B cell (primary cell): Measurements from ENCODE around the gene RBM33. TPM values are rescaled to one million over a fixed set of nuclear protein-coding genes. Genes with fewer than 3 reads are reported as not detected.

Experiments
- ATAC-seq: fragments of 200-7000 bp; cut with Tn5 transposase; one replicate; pipeline ENCODE4 v1.10.0; 2021; ENCODE audit warnings: low read depth, mild to moderate bottlenecking, moderate number of reproducible peaks, moderate library complexity
- CTCF ChIA-PET: fragments of 350-600 bp; sonication (Branson Sonifier 250); formaldehyde crosslinking; loops from one replicate; lab custom pipeline; 2021; ENCODE audit warnings: antibody characterized with exemption, inconsistent platforms; lab: Charles Lee
- POLR2A ChIA-PET: fragments of 350-600 bp; sonication (Branson Sonifier 250); formaldehyde crosslinking; loops from one replicate; lab custom pipeline; 2021; ENCODE audit warnings: antibody characterized with exemption; lab: Charles Lee
- DNase-seq: peaks from one replicate; pipeline ENCODE4 v3.0.0; 2013
- H2AFZ ChIP-seq: 2 replicates; pipeline ENCODE4 v1.6.1; 2012; ENCODE audit warnings: mild to moderate bottlenecking, low read depth, low read length; ENCODE audit not compliant: insufficient read depth, poor library complexity, severe bottlenecking
- H3K27ac ChIP-seq, 2 donors: 1 replicate in 1 of 2; 2 replicates in 1 of 2; pipeline ENCODE4 v1.5.1; 2012 to 2013; ENCODE audit warnings: low read length in 2 of 2, mild to moderate bottlenecking in 2 of 2, moderate library complexity in 1 of 2
- H3K27me3 ChIP-seq, 4 experiments: fragments of 200-600 bp in 1 of 4; sonication (generic) in 1 of 4; replicated peaks in 1 of 4; 1 replicate in 2 of 4; 2 replicates in 2 of 4; pipeline versions ENCODE4 v1.6.1 to v1.7.0; 2013 to 2016; ENCODE audit warnings: low read length in 3 of 4, mild to moderate bottlenecking in 2 of 4, mixed read lengths in 1 of 4, moderate library complexity in 1 of 4; ENCODE audit not compliant: insufficient read depth in 4 of 4, control insufficient read depth in 3 of 4; ENCODE audit errors: control extremely low read depth in 1 of 4
- H3K36me3 ChIP-seq, 2 experiments: replicated peaks in 1 of 2; 1 replicate in 1 of 2; 2 replicates in 1 of 2; pipeline versions ENCODE4 v1.6.1 to v1.7.1; 2013; ENCODE audit warnings: low read length in 1 of 2; ENCODE audit not compliant: insufficient read depth in 2 of 2, control insufficient read depth in 1 of 2; ENCODE audit errors: control extremely low read depth in 1 of 2, extremely low read depth in 1 of 2
- H3K4me1 ChIP-seq, 2 donors: fragments of 200-600 bp in 1 of 2; sonication (generic) in 1 of 2; 1 replicate in 1 of 2; 2 replicates in 1 of 2; pipeline versions ENCODE4 v1.5.1 to v1.6.1; 2013 to 2017; ENCODE audit warnings: low read length in 2 of 2; ENCODE audit not compliant: control insufficient read depth in 2 of 2, insufficient read depth in 2 of 2
- H3K4me2 ChIP-seq: replicated peaks from 2 replicates; pipeline ENCODE3; 2012; ENCODE audit warnings: mild to moderate bottlenecking, low read depth, low read length; ENCODE audit not compliant: poor library complexity, severe bottlenecking
- H3K4me3 ChIP-seq, 5 experiments: fragments of 200-600 bp in 1 of 5; sonication (generic) in 1 of 5; 1 replicate in 3 of 5; 2 replicates in 2 of 5; pipeline versions ENCODE4 v1.5.1 to v1.7.0; 2011 to 2016; ENCODE audit warnings: low read length in 4 of 5, mild to moderate bottlenecking in 4 of 5, low read depth in 2 of 5, control low read depth in 1 of 5, moderate library complexity in 1 of 5; ENCODE audit not compliant: insufficient read depth in 1 of 5; ENCODE audit errors: control extremely low read depth in 1 of 5, extremely low read depth in 1 of 5
- H3K79me2 ChIP-seq: fragments of 200-600 bp; sonication (generic); one replicate; pipeline ENCODE4 v1.6.0; 2016; ENCODE audit warnings: low read length; ENCODE audit not compliant: control insufficient read depth, insufficient read depth
- H3K9ac ChIP-seq: fragments of 200-600 bp; sonication (generic); 2 replicates; pipeline ENCODE4 v1.6.1; 2017; ENCODE audit warnings: mild to moderate bottlenecking, low read length, moderate library complexity
- H3K9me3 ChIP-seq, 3 donors: one replicate each; pipeline versions ENCODE4 v1.6.1 to v1.7.1; 2013; ENCODE audit warnings: low read length in 2 of 3; ENCODE audit not compliant: control insufficient read depth in 2 of 3, insufficient read depth in 1 of 3; ENCODE audit errors: control extremely low read depth in 1 of 3
- H4K20me1 ChIP-seq: 2 replicates; pipeline ENCODE4 v1.6.0; 2012; ENCODE audit warnings: mild to moderate bottlenecking, low read length; ENCODE audit not compliant: insufficient read depth, control insufficient read depth, poor library complexity, severe bottlenecking
- H3K27ac Mint-ChIP-seq: one replicate; pipeline ENCODE4 v1.8.0; 2021; ENCODE audit warnings: mixed read lengths
- H3K27me3 Mint-ChIP-seq: one replicate; pipeline ENCODE4 v1.8.0; 2021; ENCODE audit warnings: mixed read lengths
- H3K4me1 Mint-ChIP-seq: one replicate; pipeline ENCODE4 v1.8.0; 2021; ENCODE audit warnings: mixed read lengths
- H3K4me3 Mint-ChIP-seq: one replicate; pipeline ENCODE4 v1.8.0; 2021; ENCODE audit warnings: mixed read lengths
- H3K9me3 Mint-ChIP-seq: one replicate; pipeline ENCODE4 v1.8.0; 2022; ENCODE audit warnings: mixed read lengths; ENCODE audit not compliant: insufficient read depth
- EZH2 ChIP-seq: IDR thresholded peaks from 2 replicates; pipeline ENCODE4 v1.6.1; 2012; ENCODE audit warnings: borderline replicate concordance, low read depth, mild to moderate bottlenecking, moderate library complexity, low read length; ENCODE audit not compliant: insufficient read depth, poor library complexity, severe bottlenecking
- WGBS: methylation state at CpG from one replicate; pipeline ENCODE4 v1.1.5; 2013; ENCODE audit warnings: missing lambda C conversion rate; ENCODE audit not compliant: insufficient coverage; 5-methylcytosine and 5-hydroxymethylcytosine counted together
- intact Hi-C: fragments of 100-400 bp; cut with micrococcal nuclease; formaldehyde crosslinking; loops from one replicate; pipeline ENCODE4 v1.10.0; 2022
- polyA plus RNA-seq: library from polyadenylated mRNA; depleted of rRNA; stranded (reverse); fragments of >200 nt; gene quantifications from 2 replicates; pipeline ENCODE4 v1.2.3, GENCODE V29; 2012
- total RNA-seq, 2 donors: library from RNA; stranded (reverse); fragments of 120-200 nt in 1 of 2; gene quantifications; 1 replicate in 1 of 2; 2 replicates in 1 of 2; pipeline versions ENCODE4 v1.2.3 to v1.2.4, GENCODE V29; 2013 to 2022
- TF ChIP-seq, protein P1 (sequence below): fragments of 200-600 bp; IDR thresholded peaks from one replicate; pipeline ENCODE4 v1.8.0; 2022; ENCODE audit warnings: antibody characterized with exemption, mild to moderate bottlenecking

The RBM33 gene
- total and polyA plus RNA-seq, 2 donors (not counting 1 experiment from before 2014, with no cell fraction given) = 33.5 to 189 TPM

DNA sequence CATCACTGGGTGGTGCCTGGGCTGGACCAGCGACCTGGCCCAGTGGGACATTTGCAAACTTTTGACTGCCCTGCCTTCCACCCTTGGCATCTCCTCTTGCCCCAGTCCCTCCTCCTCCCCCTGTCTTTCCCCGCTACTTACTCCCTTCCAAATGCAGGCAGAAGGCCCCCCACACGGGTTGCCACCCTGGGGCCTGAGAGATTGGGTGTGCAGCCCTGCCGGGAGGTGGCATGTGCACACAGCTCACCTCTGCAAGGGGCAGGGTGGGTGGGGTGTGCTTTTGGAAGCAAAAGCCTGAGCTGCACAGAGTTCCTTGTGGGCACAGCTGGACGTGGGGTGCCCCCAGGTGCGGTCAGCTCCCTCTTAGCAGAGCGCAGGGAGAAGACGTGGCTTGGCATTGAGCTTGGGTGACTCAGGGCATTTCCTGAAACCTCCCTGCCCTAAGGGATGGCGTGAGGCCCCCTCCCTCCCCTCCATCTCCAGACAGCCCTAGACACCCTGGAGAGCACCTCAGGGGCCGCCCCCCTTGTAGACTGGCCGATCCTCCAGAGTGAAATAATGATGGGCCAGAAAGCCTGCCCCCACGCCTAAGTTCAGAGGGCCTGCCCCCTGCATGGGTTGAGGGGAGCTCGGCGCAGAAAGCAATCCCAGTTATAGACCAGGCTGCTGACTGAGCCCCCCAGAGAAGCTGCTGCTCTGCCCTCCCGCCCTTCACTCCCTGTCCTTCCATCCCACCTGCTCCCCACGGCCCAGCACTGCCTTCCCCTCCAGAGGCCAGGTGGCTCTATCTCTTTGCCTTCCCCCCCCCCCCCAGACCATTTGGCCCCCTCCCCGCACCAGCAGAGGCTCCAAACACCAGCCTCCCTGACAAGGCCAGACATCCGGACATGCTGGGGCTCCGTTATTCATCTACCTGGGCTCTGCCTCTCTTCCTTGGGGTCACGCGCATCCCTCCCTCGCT, 170.1 kb downstream of the RBM33 start:
- no peaks in the 10 kb centered on the region for H3K9me3 Mint-ChIP-seq
- peaks cover 19% of the 10 kb centered on the region for H3K4me1 Mint-ChIP-seq
- Histone ChIP-seq H3K4me3 (no peak overlapping the region), H3K27me3 (peaks cover 0 to 51% (median 26%) of the 10 kb centered on the region in 4 experiments), H3K9me3 (peaks cover 0 to 24% (median 0%) of the 10 kb centered on the region in 3 donors), H4K20me1 (no peaks in the 10 kb centered on the region), H3K36me3 (no peaks in the 10 kb centered on the region), H3K27ac (no peak overlapping the region), H3K4me1 (peaks cover 17 to 19% of the 10 kb centered on the region in 2 donors), H3K79me2 (no peaks in the 10 kb centered on the region), H3K9ac (no peak overlapping the region), H3K4me2 (no peak overlapping the region), H2AFZ (no peak overlapping the region)
- intact Hi-C loops = loop anchor here (5.0 kb wide), 2 partner anchors 1003 to 1438 kb away; no protein-coding TSS in a partner anchor
- H3K27ac Mint-ChIP-seq = no peak overlapping the region
- H3K4me3 Mint-ChIP-seq = no peak overlapping the region
- H3K27me3 Mint-ChIP-seq = peaks cover 44% of the 10 kb centered on the region
- 22% methylated on average over 8 of the region's 22 CpGs for WGBS
- ATAC-seq (no peak), DNase-seq (no peak)
- CTCF ChIA-PET = interaction anchor here (0.6 kb wide), 1 partner anchor 327 kb away, joined by 3 read pairs; no protein-coding TSS in a partner anchor
- POLR2A ChIA-PET = no interaction called here
- TF ChIP-seq EZH2 = no peak
- TF ChIP-seq, protein P1, sequence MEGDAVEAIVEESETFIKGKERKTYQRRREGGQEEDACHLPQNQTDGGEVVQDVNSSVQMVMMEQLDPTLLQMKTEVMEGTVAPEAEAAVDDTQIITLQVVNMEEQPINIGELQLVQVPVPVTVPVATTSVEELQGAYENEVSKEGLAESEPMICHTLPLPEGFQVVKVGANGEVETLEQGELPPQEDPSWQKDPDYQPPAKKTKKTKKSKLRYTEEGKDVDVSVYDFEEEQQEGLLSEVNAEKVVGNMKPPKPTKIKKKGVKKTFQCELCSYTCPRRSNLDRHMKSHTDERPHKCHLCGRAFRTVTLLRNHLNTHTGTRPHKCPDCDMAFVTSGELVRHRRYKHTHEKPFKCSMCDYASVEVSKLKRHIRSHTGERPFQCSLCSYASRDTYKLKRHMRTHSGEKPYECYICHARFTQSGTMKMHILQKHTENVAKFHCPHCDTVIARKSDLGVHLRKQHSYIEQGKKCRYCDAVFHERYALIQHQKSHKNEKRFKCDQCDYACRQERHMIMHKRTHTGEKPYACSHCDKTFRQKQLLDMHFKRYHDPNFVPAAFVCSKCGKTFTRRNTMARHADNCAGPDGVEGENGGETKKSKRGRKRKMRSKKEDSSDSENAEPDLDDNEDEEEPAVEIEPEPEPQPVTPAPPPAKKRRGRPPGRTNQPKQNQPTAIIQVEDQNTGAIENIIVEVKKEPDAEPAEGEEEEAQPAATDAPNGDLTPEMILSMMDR = no peak
